C4-2B (cell line): ENCODE data around the gene PPP4R3A.
A peak's percentile ranks its signal among the peaks of the same experiment; 100 is the strongest.

Experiments used
- H3K27ac ChIP-seq: fragments of 450-650 bp; 2 replicates; pipeline ENCODE4 v1.5.1; 2017
- ZFX ChIP-seq: fragments of 450-650 bp; IDR thresholded peaks from 2 replicates; pipeline ENCODE4 v1.6.1; 2017
- TF ChIP-seq, protein P1 (sequence below): fragments of 450-650 bp; conservative IDR thresholded peaks from 2 replicates; pipeline ENCODE4 v1.5.1; 2017; ENCODE audit warnings: mild to moderate bottlenecking

Gene PPP4R3A

DNA sequence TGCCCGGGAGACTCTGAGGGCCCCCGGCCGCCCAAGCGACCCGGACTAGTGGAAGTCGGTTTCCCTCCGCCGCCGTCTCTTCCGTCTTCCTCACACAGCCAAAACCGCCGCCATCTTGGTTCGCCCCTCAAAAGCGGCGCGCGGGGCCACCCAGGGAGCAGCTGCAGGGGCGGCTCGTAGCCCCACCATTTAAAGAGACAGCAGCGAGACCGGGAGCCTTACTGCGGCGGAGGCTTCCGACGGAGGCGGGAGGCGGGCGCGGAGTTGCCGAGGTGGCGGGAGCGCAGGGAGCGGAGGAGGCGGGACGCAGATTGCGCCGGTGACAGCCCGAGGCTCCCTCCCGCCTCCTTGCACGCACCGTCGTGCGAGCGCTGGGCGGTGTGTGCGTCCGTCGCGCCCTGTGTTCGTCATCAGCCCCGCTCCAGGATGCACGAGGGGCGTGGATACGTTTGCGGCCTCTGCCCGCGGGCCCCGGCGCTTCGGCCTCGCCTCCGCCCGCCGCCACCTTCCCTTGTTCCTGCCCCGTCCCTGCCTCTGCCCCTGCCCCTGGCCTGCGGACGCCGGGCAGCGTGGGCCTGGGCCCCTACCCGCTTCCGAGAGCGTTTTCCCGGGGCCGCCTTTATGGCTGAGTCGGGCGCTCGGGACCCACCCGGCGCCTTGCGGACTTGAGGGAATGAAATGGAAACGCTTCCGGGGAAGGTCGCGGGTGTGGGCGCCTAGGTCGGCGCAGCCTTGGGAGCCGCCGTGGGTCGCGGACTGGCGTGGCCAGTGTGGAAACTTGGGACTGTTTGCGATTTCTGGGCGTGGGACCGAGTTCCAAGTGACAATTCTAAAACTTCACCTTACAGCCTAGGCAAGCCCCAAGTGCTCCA is at the start of gene PPP4R3A:
Gene PPP4R3A (minus strand): TSS at position 140 of the 872 bp plus-strand sequence. CDS start 663 bp downstream, outside the sequence.
- peak within 1 kb of the TSS; percentile 96 for H3K27ac ChIP-seq
- TF ChIP-seq, protein P1, sequence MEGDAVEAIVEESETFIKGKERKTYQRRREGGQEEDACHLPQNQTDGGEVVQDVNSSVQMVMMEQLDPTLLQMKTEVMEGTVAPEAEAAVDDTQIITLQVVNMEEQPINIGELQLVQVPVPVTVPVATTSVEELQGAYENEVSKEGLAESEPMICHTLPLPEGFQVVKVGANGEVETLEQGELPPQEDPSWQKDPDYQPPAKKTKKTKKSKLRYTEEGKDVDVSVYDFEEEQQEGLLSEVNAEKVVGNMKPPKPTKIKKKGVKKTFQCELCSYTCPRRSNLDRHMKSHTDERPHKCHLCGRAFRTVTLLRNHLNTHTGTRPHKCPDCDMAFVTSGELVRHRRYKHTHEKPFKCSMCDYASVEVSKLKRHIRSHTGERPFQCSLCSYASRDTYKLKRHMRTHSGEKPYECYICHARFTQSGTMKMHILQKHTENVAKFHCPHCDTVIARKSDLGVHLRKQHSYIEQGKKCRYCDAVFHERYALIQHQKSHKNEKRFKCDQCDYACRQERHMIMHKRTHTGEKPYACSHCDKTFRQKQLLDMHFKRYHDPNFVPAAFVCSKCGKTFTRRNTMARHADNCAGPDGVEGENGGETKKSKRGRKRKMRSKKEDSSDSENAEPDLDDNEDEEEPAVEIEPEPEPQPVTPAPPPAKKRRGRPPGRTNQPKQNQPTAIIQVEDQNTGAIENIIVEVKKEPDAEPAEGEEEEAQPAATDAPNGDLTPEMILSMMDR: no peak
- peak; percentile 97 for TF ChIP-seq ZFX

DNA sequence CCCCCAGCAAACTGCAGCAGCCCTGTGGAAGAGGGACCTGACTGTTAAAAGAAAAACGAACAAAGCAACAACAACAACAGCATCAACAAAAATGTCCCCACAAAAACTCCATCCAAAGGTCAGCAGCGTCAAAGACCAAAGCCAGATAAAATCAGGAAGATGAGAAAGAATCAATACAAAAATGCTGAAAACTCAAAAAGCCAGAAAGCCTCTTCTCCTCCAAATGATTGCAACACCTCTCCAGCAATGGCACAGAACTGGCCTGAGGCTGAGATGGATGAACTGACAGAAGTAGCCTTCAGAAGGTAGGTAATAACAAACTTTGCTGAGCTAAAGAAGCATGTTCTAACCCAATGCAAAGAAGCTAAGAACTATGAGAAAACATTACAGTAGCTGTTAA is 45.4 kb upstream of the PPP4R3A start:
- TF ChIP-seq, protein P1: no peak
- TF ChIP-seq ZFX: no peak
- H3K27ac ChIP-seq: no peak overlapping the region

DNA sequence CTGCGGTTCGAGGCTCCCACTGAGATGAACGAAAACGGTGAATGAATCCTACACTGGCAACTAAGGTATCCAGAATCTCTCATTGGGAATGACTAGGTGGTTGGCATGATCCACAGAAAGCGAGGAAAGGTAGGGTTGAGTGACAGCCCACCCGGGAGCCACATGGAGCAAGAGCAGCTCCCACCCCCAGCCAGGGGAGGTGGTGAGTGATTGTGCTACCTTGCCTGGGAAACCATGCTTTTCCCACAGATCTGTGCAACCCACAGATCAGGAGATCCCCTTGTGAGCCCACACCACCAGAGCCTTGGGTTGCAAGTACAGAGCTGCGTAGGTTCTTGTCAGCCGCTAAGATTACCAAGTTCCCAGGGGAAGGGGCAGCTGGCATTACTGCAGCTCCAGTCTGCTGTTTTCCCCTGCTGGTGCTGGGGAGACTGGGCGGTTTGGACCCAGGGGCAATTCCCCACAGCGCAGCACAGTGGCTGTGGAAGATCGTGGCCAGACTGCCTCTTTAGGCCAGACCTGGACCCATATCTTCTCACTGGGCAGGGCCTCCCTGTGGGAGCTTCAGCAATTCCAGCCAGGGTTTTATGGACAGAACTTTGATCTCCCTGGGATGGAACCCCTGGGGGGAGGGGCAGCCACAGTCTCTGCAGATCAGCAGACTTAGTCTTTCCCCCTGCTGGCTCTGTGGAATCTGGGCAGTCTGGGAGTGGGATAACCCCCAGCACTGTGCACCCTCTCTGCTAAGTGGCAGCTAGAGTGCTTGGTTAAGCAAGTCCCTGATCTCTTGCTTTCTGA is 44.6 kb upstream of the PPP4R3A start:
- no peak overlapping the region for H3K27ac ChIP-seq
- TF ChIP-seq ZFX: no peak
- TF ChIP-seq, protein P1: no peak

DNA sequence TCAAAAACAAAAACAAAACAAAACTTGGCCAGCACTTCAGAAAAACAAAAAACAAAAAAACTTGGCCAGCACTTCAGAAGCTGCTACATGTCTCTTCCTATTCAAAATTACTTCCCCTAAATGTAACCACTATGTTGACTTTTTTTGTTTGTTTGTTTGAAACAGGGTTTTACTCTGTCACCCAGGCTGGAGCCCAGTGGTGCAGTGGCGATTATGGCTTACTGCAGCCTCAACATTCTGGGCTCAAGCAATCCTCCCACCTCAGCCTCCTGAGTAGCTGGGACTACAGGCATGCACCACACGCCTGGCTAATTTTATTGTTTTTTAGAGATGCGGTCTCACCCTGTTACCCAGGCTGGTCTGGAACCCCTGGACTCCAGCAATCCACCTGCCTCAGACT is 38.0 kb upstream of the PPP4R3A start:
- TF ChIP-seq, protein P1: no peak; the same call in 1 of the 2 replicates
- no peak for TF ChIP-seq ZFX
- peak overlapping the region; percentile 24 for H3K27ac ChIP-seq

DNA sequence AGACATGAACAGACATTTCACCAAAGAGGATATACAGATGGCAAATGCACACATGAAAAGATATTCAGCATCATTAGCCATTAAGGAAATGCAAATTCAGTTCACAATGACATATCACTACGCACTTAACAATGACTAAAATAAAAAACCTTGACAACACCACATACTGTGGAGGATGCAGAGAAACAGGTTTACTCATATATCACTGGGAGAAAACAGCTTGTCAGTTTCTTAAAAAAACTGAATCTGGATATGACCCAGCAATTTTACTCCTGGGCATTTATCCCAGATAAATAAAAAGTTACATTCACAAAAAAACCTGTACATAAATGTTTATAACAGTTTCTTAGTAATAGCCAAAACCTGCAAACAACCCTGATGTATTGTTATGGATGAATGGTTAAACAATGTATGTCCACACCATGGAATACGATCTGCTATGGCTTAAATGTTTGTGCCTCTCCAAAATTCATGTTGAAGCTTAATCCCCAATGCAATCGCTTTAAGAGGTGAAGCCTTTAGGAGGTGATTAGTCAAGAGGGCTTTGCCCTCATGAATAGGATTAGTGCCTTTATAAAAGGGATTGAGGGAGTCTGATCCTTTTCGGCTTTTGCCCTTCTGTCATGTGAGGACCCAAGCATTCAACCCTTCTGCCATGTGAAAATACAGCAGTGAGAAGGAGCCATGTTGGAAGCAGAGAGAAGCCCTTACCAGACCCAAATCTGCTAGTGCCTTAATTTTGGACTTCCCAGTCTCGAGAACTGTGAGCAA is 36.0 kb upstream of the PPP4R3A start:
- peak overlapping the region; percentile 80 for H3K27ac ChIP-seq
- no peak for TF ChIP-seq ZFX
- TF ChIP-seq, protein P1: no peak

DNA sequence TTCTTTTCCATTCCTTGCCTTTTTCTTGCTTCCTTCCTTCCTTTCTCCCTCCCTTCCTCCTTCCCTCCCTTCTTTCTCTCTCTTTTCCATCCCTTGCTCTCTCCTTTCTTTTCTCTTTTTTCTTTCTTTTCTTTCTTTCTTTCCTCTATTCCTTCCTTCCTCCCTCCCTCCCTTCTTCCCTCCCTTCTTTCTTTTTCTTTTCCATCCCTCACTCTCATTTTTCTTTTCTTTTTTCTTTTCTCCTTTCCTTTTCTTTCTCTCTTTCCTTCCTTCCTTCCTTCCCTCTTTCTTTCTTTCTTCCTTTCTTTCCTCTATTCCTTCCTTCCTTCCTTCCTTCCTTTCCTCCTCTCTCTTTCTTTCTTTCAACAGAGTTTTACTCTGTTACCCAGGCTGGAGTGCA is 35.1 kb upstream of the PPP4R3A start:
- H3K27ac ChIP-seq: peak overlapping the region; percentile 80
- TF ChIP-seq, protein P1: no peak
- no peak for TF ChIP-seq ZFX
